Transverse colon (tissue), 4 donors: ENCODE measurements around the gene C2orf15. TPM values are rescaled to one million over a fixed set of nuclear protein-coding genes. Genes with fewer than 3 reads are reported as not detected.
"Not testable (repeated sequence)": the region's sequence is repeated elsewhere in the genome, so short reads cannot be mapped to it uniquely, and the experiment has no call there.

Experiments
- DNase-seq: peaks from one replicate; pipeline ENCODE4 v3.0.0-alpha.2; 2019
- H3K27ac ChIP-seq, 4 donors: fragments of 200-600 bp; sonication (generic); 2 replicates each; pipeline ENCODE4 v1.5.1; 2016 to 2018; ENCODE audit warnings: inconsistent platforms in 4 of 4
- H3K27me3 ChIP-seq: fragments of 200-600 bp; sonication (generic); 2 replicates; pipeline ENCODE4 v1.5.1; 2017; ENCODE audit warnings: inconsistent platforms
- H3K36me3 ChIP-seq, 4 donors: fragments of 200-600 bp; sonication (generic); 2 replicates each; pipeline ENCODE4 v1.5.1; 2017 to 2019; ENCODE audit warnings: inconsistent platforms in 4 of 4
- H3K4me1 ChIP-seq, 4 donors: fragments of 200-600 bp; sonication (generic); 2 replicates each; pipeline ENCODE4 v1.5.1; 2017 to 2020; ENCODE audit warnings: inconsistent platforms in 4 of 4
- H3K4me3 ChIP-seq, 4 donors: fragments of 200-600 bp; sonication (generic); 1 replicate in 1 of 4; 2 replicates in 3 of 4; pipeline versions ENCODE4 v1.5.1 to v1.6.1; 2017 to 2019; ENCODE audit warnings: inconsistent platforms in 4 of 4
- H3K9me3 ChIP-seq, 2 donors: fragments of 200-600 bp; sonication (generic); 2 replicates each; pipeline ENCODE4 v1.5.1; 2017 to 2019; ENCODE audit warnings: inconsistent platforms in 2 of 2
- EP300 ChIP-seq: sonication (generic); formaldehyde crosslinking; IDR thresholded peaks from one replicate; pipeline ENCODE4 v1.6.1; 2017; ENCODE audit warnings: antibody characterized with exemption, low read depth
- POLR2A ChIP-seq: fragments of 450-650 bp; IDR thresholded peaks from one replicate; pipeline ENCODE4 v1.6.1; 2016; ENCODE audit warnings: antibody characterized with exemption, mild to moderate bottlenecking, moderate library complexity
- POLR2AphosphoS5 ChIP-seq, 3 donors: sonication (generic); formaldehyde crosslinking; IDR thresholded peaks; one replicate each; pipeline ENCODE4 v1.6.1; 2016; ENCODE audit warnings: antibody characterized with exemption in 3 of 3
- WGBS, 2 donors: methylation state at CpG; one replicate each; pipeline ENCODE4 v1.1.5; 2018; ENCODE audit warnings: low coverage in 1 of 2; 5-methylcytosine and 5-hydroxymethylcytosine counted together
- in situ Hi-C, 4 donors: fragments of 200-750 bp; cut with MboI; loops; one replicate each; pipeline versions ENCODE4 v1.15.0 to v1.15.1; 2017; ENCODE audit warnings: low sequenced_read_pairs in 3 of 4, low pct_ligation_motif_present in 1 of 4, low pct_unique_long_range_greater_than_20kb in 1 of 4
- intact Hi-C: fragments of 100-400 bp; cut with DNase I; formaldehyde crosslinking; loops from one replicate; pipeline ENCODE4 v1.15.1; 2023; ENCODE audit warnings: low total_unique reads
- total RNA-seq, 4 donors: library from RNA; depleted of rRNA; stranded (reverse); fragments of >200 nt; gene quantifications; one replicate each; pipeline ENCODE4 v1.1.0, GENCODE V29; 2016
- TF ChIP-seq, protein P1 (sequence below), 5 experiments: fragments of 200-600 bp in 3 of 5; fragments of 450-650 bp in 2 of 5; sonication (generic) in 3 of 5; IDR thresholded peaks; 1 replicate in 2 of 5; 2 replicates in 3 of 5; pipeline ENCODE4 v1.5.1; 2016 to 2017; ENCODE audit warnings: antibody characterized with exemption in 5 of 5, inconsistent platforms in 3 of 5, mild to moderate bottlenecking in 2 of 5, moderate library complexity in 1 of 5

Gene C2orf15
- total RNA-seq, 4 donors from 2014 or later: 0.82 to 3.7 (median 1.8) TPM; not detected in 1

DNA sequence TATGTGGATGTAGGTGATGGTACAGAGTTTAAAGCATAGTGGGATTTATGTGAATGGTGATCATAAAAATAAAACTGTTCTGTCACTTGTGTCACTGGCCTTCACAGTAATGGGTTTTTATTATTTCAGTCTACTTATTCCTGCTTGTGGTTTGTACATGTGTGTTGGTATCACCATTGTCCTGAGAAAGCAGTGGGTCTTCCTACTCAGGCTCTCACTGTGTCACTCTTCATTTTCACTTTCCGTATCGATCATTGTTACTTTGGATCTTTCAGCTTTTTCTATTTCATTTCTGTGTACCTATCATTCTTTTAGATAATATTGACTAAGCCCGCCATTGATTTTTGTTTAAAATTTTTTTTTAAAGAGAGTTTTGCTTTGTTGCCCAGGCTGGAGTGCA, 46.9 kb downstream of the C2orf15 start:
- WGBS, 2 donors: 96 to 100% methylated on average over 2 to 3 of the region's 3 CpGs
- no peak overlapping the region for H3K4me3 ChIP-seq
- in situ Hi-C loops (loop anchor here (10.0 to 25.0 kb wide), 3 partner anchors 146 to 299 kb away; partner anchors contain the start of genes EIF5B (in 3 of the 4), REV1 (in 3 of the 4) and TXNDC9 (in 3 of the 4)), intact Hi-C loops (no loop called here)
- no peaks in the 10 kb centered on the region for H3K4me1 ChIP-seq
- TF ChIP-seq, protein P1, sequence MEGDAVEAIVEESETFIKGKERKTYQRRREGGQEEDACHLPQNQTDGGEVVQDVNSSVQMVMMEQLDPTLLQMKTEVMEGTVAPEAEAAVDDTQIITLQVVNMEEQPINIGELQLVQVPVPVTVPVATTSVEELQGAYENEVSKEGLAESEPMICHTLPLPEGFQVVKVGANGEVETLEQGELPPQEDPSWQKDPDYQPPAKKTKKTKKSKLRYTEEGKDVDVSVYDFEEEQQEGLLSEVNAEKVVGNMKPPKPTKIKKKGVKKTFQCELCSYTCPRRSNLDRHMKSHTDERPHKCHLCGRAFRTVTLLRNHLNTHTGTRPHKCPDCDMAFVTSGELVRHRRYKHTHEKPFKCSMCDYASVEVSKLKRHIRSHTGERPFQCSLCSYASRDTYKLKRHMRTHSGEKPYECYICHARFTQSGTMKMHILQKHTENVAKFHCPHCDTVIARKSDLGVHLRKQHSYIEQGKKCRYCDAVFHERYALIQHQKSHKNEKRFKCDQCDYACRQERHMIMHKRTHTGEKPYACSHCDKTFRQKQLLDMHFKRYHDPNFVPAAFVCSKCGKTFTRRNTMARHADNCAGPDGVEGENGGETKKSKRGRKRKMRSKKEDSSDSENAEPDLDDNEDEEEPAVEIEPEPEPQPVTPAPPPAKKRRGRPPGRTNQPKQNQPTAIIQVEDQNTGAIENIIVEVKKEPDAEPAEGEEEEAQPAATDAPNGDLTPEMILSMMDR (IDR thresholded peaks at IDR 0.05): no peak
- TF ChIP-seq POLR2A (no peak), EP300 (no peak), POLR2AphosphoS5 (IDR thresholded peaks at IDR 0.05) (no peak)
- no peak for DNase-seq
- no peak overlapping the region for H3K27ac ChIP-seq
- H3K36me3 ChIP-seq: peaks cover 0 to 32% (median 10%) of the 10 kb centered on the region in 4 donors
- no peaks in the 10 kb centered on the region for H3K9me3 ChIP-seq
- no peaks in the 10 kb centered on the region for H3K27me3 ChIP-seq

DNA sequence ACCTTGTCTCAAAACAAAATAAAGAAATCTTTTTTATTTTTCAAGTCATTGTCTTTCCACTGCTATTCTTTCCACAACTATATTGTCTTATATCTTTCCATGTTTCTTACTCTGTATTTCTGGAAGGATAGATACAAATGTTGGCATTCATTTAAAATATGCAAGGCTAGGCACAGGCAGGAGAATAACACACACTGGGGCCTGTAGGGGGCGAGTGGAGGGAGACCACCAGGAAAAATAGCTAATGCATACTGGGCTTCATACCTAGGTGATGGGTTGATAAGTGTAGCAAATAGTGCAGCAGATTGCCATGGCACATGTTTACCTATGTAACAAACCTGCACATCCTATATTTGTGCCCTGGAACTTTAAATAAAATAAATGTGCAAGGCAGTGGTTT, 49.0 kb downstream of the C2orf15 start:
- DNase-seq: no peak
- Histone ChIP-seq H3K4me3 (no peak overlapping the region), H3K27me3 (no peaks in the 10 kb centered on the region), H3K4me1 (no peaks in the 10 kb centered on the region), H3K9me3 (no peaks in the 10 kb centered on the region), H3K36me3 (peaks cover 0 to 44% (median 15%) of the 10 kb centered on the region in 4 donors), H3K27ac (no peak overlapping the region)
- TF ChIP-seq EP300 (no peak), POLR2AphosphoS5 (IDR thresholded peaks at IDR 0.05) (no peak), POLR2A (no peak)
- TF ChIP-seq, protein P1 (IDR thresholded peaks at IDR 0.05): no peak
- WGBS, 2 donors: 96% methylated on average over 1 of the region's 1 CpG; no CpG with 5 or more reads in 1 of the 2 donors
- in situ Hi-C loops (loop anchor here (25.0 kb wide), 2 partner anchors 147 to 297 kb away; partner anchors contain the start of genes REV1 (in 3 of the 4), EIF5B (in 2 of the 4) and TXNDC9 (in 2 of the 4)), intact Hi-C loops (no loop called here)

DNA sequence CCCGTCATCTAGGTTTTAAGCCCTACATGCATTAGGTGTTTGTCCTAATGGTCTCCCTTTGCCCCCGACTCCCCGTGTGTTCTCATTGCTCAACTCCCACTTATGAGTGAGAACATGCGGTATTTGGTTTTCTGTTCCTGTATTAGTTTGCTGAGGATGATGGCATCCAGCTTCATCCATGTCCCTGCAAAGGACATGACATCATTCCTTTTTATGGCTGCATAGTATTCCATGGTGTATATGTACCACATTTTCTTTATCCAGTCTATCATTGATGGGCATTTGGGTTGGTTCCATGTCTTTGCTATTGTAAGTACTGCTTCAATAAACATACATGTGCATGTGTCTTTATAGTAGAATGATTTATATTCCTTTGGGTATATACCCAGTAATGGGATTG, 50.9 kb downstream of the C2orf15 start:
- H3K27ac ChIP-seq, intact Hi-C loops, H3K27me3 ChIP-seq, DNase-seq, H3K4me3 ChIP-seq, H3K9me3 ChIP-seq, H3K4me1 ChIP-seq: not testable (repeated sequence)
- in situ Hi-C loops: loop anchor here (25.0 kb wide), 2 partner anchors 145 to 295 kb away; partner anchors contain the start of genes REV1 (in 3 of the 4), EIF5B (in 2 of the 4) and TXNDC9 (in 2 of the 4)
- H3K36me3 ChIP-seq: peaks cover 0 to 51% (median 22%) of the 10 kb centered on the region in 4 donors
- WGBS, 2 donors: 97 to 100% methylated on average over 4 of the region's 4 CpGs

DNA sequence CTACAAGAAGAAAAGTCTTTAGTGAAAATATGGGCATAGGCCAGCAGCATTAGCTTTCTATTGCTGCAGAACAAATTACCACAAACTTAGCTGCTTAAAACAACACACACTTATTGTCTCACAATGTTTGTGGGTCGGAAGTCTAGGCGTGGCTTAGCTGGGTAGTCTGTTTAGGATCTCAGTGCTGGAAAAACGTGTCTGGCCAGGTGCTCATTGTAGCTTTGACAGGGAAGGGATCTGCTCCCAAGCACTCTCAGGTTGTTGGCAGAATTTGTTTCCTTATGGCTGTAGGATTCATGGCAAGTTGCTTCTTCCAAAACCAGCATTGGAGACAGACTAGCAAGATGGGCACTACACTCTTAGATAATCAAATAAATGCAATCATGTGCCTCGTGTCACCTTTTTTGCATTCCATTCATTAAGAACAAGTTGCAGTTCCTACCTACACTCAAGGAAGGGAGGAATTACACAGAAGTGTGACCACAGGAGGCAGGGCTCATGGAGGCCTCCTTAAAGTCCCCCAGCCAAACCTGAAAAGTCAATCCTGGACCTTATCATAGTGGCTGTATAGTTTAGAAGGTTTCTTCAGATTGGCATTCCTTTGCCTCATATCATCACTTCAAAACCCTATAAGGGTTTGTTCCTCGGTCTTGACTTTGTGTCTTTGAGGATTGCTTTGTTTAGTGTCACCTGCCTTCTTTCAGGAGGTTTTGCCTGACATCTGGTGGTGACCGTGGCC, 56.8 kb downstream of the C2orf15 start:
- TF ChIP-seq, protein P1 (IDR thresholded peaks at IDR 0.05): no peak
- TF ChIP-seq POLR2AphosphoS5 (IDR thresholded peaks at IDR 0.05): no peak
- TF ChIP-seq EP300: no peak
- TF ChIP-seq POLR2A: no peak
- in situ Hi-C loops: loop anchor here (25.0 kb wide), 2 partner anchors 139 to 289 kb away; partner anchors contain the start of genes REV1 (in 3 of the 4), EIF5B (in 2 of the 4) and TXNDC9 (in 2 of the 4)
- peaks cover 0 to 24% (median 9%) of the 10 kb centered on the region in 4 donors for H3K36me3 ChIP-seq
- no peaks in the 10 kb centered on the region for H3K9me3 ChIP-seq
- peak; percentile 34 for DNase-seq
- 62 to 65% methylated on average over 3 to 6 of the region's 6 CpGs for WGBS, 2 donors
- no peak overlapping the region for H3K4me3 ChIP-seq
- intact Hi-C loops: no loop called here
- no peaks in the 10 kb centered on the region for H3K4me1 ChIP-seq
- H3K27ac ChIP-seq: no peak overlapping the region
- no peaks in the 10 kb centered on the region for H3K27me3 ChIP-seq
